Esophagus muscularis mucosa (tissue), 4 donors: ENCODE results near the gene UBL7. TPM values are rescaled to one million over a fixed set of nuclear protein-coding genes. Genes with fewer than 3 reads are reported as not detected.
A peak's percentile ranks its signal among the peaks of the same experiment; 100 is the strongest.

Experiments
- DNase-seq: peaks from one replicate; pipeline ENCODE4 v3.0.0-alpha.2; 2017; ENCODE audit errors: extremely low spot score
- H3K27ac ChIP-seq, 4 donors: fragments of 200-600 bp; sonication (generic); replicated peaks in 1 of 4; 1 replicate in 3 of 4; 2 replicates in 1 of 4; pipeline ENCODE4 v1.5.1; 2016 to 2019; ENCODE audit warnings: mild to moderate bottlenecking in 1 of 4
- H3K27me3 ChIP-seq, 4 donors: fragments of 200-600 bp; sonication (generic); one replicate each; pipeline versions ENCODE4 v1.5.1 to v1.6.0; 2016 to 2019
- H3K36me3 ChIP-seq, 4 donors: fragments of 200-600 bp; sonication (generic); one replicate each; pipeline ENCODE4 v1.5.1; 2016 to 2019
- H3K4me1 ChIP-seq, 4 donors: fragments of 200-600 bp; sonication (generic); one replicate each; pipeline ENCODE4 v1.5.1; 2016 to 2019
- H3K4me3 ChIP-seq, 4 donors: fragments of 200-600 bp; sonication (generic); 1 replicate in 2 of 4; 2 replicates in 2 of 4; pipeline ENCODE4 v1.5.1; 2016 to 2019; ENCODE audit warnings: mild to moderate bottlenecking in 4 of 4, moderate library complexity in 1 of 4
- H3K9me3 ChIP-seq, 4 donors: fragments of 200-600 bp; sonication (generic); 1 replicate in 3 of 4; 2 replicates in 1 of 4; pipeline ENCODE4 v1.5.1; 2016 to 2019
- CTCF ChIP-seq, 3 experiments: fragments of 200-600 bp in 2 of 3; fragments of 450-650 bp in 1 of 3; sonication (generic) in 2 of 3; IDR thresholded peaks; one replicate each; pipeline ENCODE4 v1.5.1; 2017 to 2019; ENCODE audit warnings: antibody characterized with exemption in 3 of 3, mild to moderate bottlenecking in 2 of 3, moderate library complexity in 1 of 3
- EP300 ChIP-seq: sonication (generic); formaldehyde crosslinking; IDR thresholded peaks from one replicate; pipeline ENCODE4 v1.6.1; 2017; ENCODE audit warnings: antibody characterized with exemption
- POLR2A ChIP-seq: fragments of 450-650 bp; IDR thresholded peaks from one replicate; pipeline ENCODE4 v1.6.1; 2017; ENCODE audit warnings: antibody characterized with exemption, moderate library complexity, mild to moderate bottlenecking, low read depth
- POLR2AphosphoS5 ChIP-seq, 2 donors: sonication (generic); formaldehyde crosslinking; IDR thresholded peaks; one replicate each; pipeline ENCODE4 v1.6.1; 2017; ENCODE audit warnings: antibody characterized with exemption in 2 of 2
- WGBS: methylation state at CpG from one replicate; pipeline ENCODE4 v1.1.5; 2018; 5-methylcytosine and 5-hydroxymethylcytosine counted together
- intact Hi-C: fragments of 100-400 bp; cut with DNase I; formaldehyde crosslinking; loops from one replicate; pipeline ENCODE4 v1.15.1; 2023
- total RNA-seq, 4 donors: library from RNA; depleted of rRNA; stranded (reverse); fragments of >200 nt; gene quantifications; one replicate each; pipeline versions ENCODE4 v1.1.0 to v1.2.1, GENCODE V29; 2016

The UBL7 gene
- total RNA-seq, 4 donors from 2014 or later, result 52.7 to 69.7 (median 60.5) TPM

- Histone ChIP-seq H3K4me1 (peaks cover 2 to 18% (median 9%) of the 10 kb centered on the region in 4 donors), H3K9me3 (no peaks in the 10 kb centered on the region), H3K36me3 (no peaks in the 10 kb centered on the region), H3K27ac (no peak overlapping the region), H3K27me3 (no peaks in the 10 kb centered on the region), H3K4me3 (no peak overlapping the region)
- intact Hi-C loops, result loop anchor here (1.0 to 2.0 kb wide), 2 partner anchors 56 to 64 kb away; no protein-coding TSS in a partner anchor
- DNase-seq, result no peak
- WGBS, result 0% methylated on average over 2 of the region's 2 CpGs
- TF ChIP-seq EP300 (no peak), POLR2A (no peak), POLR2AphosphoS5 (IDR thresholded peaks at IDR 0.05) (peak in 1 of 2 donors; percentile 54), CTCF (IDR thresholded peaks at IDR 0.05) (peak; percentile 81 to 87 (median 87))
Observed at GRCh38 chr15:74438721-74439316, 22.1 kb downstream of the UBL7 start.

- Histone ChIP-seq H3K4me3 (no peak overlapping the region), H3K27ac (no peak overlapping the region), H3K27me3 (peaks cover 0 to 3% (median 0%) of the 10 kb centered on the region in 4 donors), H3K36me3 (no peaks in the 10 kb centered on the region), H3K9me3 (no peaks in the 10 kb centered on the region), H3K4me1 (peaks cover 4 to 18% (median 15%) of the 10 kb centered on the region in 4 donors)
- WGBS, result 45% methylated on average over 2 of the region's 2 CpGs
- DNase-seq, result no peak
- no peak for TF ChIP-seq CTCF (IDR thresholded peaks at IDR 0.05)
- no peak for TF ChIP-seq POLR2AphosphoS5 (IDR thresholded peaks at IDR 0.05)
- TF ChIP-seq POLR2A, result no peak
- no peak for TF ChIP-seq EP300
- intact Hi-C loops, result loop anchor here (1.0 to 2.0 kb wide), 2 partner anchors 55 to 63 kb away; no protein-coding TSS in a partner anchor
Observed at GRCh38 chr15:74438206-74438605, 22.8 kb downstream of the UBL7 start.

GRCh38 chr15:74434263-74435136 lies 26.5 kb downstream of the UBL7 start:
- Histone ChIP-seq H3K9me3 (no peaks in the 10 kb centered on the region), H3K4me1 (peaks cover 11 to 32% (median 25%) of the 10 kb centered on the region in 4 donors), H3K36me3 (no peaks in the 10 kb centered on the region), H3K4me3 (peak overlapping the region; percentile 68 to 83 (median 74)), H3K27me3 (peaks cover 0 to 40% (median 19%) of the 10 kb centered on the region in 4 donors), H3K27ac (peak overlapping the region; percentile 35 to 75 (median 58))
- intact Hi-C loops, result no loop called here
- DNase-seq, result no peak
- TF ChIP-seq POLR2AphosphoS5 (IDR thresholded peaks at IDR 0.05), result no peak
- no peak for TF ChIP-seq EP300
- TF ChIP-seq CTCF (IDR thresholded peaks at IDR 0.05), result no peak
- TF ChIP-seq POLR2A, result no peak
- WGBS, result 73% methylated on average over 14 of the region's 16 CpGs

GRCh38 chr15:74433592-74434262 lies 27.2 kb downstream of the UBL7 start, which contains the start of gene SEMA7A:
SEMA7A (minus strand) TSS chr15:74433958; CDS start chr15:74433918, 40 bp downstream.
- intact Hi-C loops, result no loop called here
- peaks cover 0 to 47% (median 19%) of the 10 kb centered on the region in 4 donors for H3K27me3 ChIP-seq
- 0% methylated on average over 20 of the region's 75 CpGs for WGBS
- DNase-seq, result peak; percentile 96
- H3K36me3 ChIP-seq, result no peaks in the 10 kb centered on the region
- no peak for TF ChIP-seq EP300
- TF ChIP-seq CTCF (IDR thresholded peaks at IDR 0.05), result peak in 1 of 3 experiments; percentile 14
- TF ChIP-seq POLR2AphosphoS5 (IDR thresholded peaks at IDR 0.05), result peak; percentile 64 to 67
- TF ChIP-seq POLR2A, result no peak
- H3K4me1 ChIP-seq, result peaks cover 11 to 35% (median 27%) of the 10 kb centered on the region in 4 donors
- no peaks in the 10 kb centered on the region for H3K9me3 ChIP-seq
- H3K27ac ChIP-seq, result peak within 1 kb of the TSS; percentile 58 to 75 (median 61)
- H3K4me3 ChIP-seq, result peak within 1 kb of the TSS; percentile 68 to 83 (median 74)
